SH-SY5Y (cell line): Measurements from ENCODE around the gene TUBA1C.

Experiments
- GATA2 ChIP-seq: IDR thresholded peaks from 2 replicates; pipeline ENCODE4 v1.6.1; 2011; ENCODE audit warnings: mild to moderate bottlenecking, low read depth, low read length
- GATA3 ChIP-seq: IDR thresholded peaks from 2 replicates; pipeline ENCODE4 v1.6.1; 2011; ENCODE audit warnings: low read depth, mild to moderate bottlenecking, low read length, moderate library complexity

DNA sequence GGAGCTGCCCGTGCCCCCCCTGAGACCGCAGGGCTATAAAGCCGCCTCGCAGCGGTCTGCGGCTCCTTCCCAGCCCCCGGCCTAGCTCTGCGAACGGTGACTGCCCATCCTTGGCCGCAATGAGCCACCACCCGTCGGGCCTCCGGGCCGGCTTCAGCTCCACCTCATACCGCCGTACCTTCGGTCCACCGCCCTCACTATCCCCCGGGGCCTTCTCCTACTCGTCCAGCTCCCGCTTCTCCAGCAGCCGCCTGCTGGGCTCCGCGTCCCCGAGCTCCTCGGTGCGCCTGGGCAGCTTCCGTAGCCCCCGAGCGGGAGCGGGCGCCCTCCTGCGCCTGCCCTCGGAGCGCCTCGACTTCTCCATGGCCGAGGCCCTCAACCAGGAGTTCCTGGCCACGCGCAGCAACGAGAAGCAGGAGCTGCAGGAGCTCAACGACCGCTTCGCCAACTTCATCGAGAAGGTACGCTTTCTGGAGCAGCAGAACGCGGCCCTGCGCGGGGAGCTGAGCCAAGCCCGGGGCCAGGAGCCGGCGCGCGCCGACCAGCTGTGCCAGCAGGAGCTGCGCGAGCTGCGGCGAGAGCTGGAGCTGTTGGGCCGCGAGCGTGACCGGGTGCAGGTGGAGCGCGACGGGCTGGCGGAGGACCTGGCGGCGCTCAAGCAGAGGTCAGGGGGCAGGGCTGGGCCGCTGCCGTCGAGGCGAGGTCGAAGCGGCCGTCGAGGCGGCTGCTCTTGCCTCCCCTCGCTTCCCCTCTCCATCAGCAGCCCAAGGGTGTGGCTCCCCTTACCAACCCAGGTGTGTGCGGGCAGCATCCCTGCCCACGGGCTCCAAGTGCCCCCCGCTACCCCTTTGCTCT lies 30.4 kb downstream of the TUBA1C start, which contains the start of gene PRPH:
- TF ChIP-seq GATA2, result no peak
- TF ChIP-seq GATA3, result no peak
